Middle frontal gyrus (tissue), 1 donor: ENCODE results near the gene RXRA.

Source experiments
- DNase-seq: peaks from one replicate; pipeline ENCODE4 v3.0.0-alpha.2; 2015; ENCODE audit warnings: low spot score; ENCODE audit errors: extremely low spot score

The RXRA gene

GRCh38 chr9:134325813-134326723, at the start of gene RXRA:
Gene RXRA, plus strand, starts transcription at chr9:134326455. Its CDS starts 177 bp downstream, at chr9:134326632.
- no peak for DNase-seq

DNA sequence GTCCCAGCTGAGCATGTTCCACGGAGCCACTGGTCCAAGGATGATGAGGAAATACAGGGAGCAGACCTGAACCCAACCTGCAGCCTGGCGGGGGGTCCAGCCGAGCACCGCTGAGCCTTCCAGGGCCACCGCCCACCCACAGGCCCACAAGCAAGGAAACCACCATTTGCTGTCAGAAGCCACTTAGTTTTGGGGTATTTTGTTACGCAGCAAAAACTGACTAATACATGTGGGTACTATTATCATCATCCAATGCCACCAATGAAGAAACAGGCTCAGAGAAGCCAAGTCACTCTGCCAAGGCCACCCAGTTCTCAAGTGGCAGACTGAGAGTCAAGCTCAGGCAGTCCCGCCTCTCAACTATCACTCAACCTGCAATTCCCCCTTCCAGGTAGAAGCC, 48.0 kb upstream of the RXRA start:
- DNase-seq, result no peak

GRCh38 chr9:134278974-134279640, 47.1 kb upstream of the RXRA start:
- no peak for DNase-seq

GRCh38 chr9:134282138-134282650, 44.1 kb upstream of the RXRA start:
- DNase-seq, result no peak

DNA sequence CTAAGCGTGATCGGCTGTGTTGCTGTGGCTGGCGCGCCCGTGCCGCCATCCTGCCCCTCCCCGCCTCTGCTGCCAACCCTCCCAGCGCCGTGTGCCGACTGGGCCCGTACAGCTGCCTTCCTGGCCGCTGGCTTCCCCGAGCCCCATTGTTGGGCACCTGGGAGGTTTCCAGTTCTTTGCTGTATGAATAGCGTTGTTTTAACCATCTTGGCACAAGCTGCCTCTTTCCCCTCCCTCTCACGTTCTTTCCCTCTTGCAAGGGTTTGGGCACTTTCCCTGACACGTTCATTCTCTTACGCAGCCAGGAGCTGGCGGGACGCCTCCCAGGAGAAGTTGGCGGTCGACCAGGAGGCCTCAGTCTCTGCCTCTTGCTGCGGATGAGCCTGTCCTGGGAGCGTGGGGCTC, 43.1 kb upstream of the RXRA start:
- DNase-seq, result peak; percentile 35

DNA sequence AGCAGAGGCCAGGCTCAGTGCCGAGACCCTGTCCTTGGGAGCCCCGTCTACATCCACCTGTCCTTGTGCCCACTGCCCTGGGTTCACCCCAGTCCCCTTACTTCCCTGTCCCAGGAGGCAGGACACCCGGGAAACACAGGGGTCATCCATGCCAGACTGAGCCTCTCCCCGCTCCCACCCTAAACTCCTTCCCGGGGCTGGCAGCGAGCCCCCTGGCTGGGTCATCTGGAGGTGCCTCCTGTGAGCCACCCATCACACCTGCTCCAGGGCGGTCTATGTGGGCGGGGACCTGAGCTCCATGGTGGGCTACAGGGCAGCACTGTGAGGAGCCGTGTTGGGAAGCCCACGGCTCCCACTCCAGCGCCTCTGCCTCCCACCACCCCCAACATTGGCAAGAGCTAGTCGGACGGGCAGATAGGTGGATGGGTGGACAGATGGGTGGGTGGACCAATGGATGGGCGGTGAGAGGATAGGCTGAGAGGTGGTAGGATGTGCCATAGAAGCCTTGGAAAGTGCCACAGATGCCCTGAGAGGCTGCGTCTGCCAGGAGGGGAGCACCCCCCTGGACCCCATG, 42.5 kb upstream of the RXRA start:
- no peak for DNase-seq

- no peak for DNase-seq
Observed at GRCh38 chr9:134284273-134284672, 42.0 kb upstream of the RXRA start.

GRCh38 chr9:134284741-134285140, 41.5 kb upstream of the RXRA start:
- DNase-seq, result no peak

- no peak for DNase-seq
Observed at GRCh38 chr9:134285215-134285845, 40.9 kb upstream of the RXRA start.

GRCh38 chr9:134286471-134287245, 39.6 kb upstream of the RXRA start:
- no peak for DNase-seq

GRCh38 chr9:134287591-134288491, 38.4 kb upstream of the RXRA start:
- no peak for DNase-seq

- no peak for DNase-seq
Observed at GRCh38 chr9:134288746-134289145, 37.5 kb upstream of the RXRA start.

DNA sequence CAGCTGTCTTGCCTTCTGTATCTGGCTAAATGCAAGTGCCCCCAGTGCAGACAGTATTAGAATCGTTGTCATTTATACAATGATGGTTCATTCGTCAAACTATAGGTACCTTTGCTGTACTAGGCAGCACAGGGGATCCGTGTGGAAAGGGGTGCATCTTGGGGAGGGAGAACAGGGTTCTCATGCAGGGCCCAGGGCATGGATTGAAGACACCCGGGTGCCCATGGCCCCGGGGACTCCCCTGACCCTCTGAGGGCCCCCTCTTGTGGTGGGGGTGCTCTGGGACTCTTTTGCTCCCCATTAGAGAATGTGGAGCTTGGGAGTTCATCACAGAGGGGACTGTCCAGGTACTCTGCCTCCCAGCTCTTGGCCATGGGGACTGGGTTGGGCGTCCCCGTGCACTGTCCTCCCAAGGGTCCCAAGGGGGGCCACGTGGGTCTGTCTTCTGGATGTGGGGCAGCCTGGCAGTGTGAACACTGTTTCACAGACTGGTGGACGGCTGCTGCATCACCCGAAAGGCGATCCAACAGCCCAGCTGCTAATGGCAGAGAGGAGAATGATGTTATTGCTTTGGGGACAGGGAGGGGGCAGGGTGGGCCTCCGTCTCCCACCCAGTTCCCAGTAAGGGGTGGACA, 36.9 kb upstream of the RXRA start:
- DNase-seq, result no peak

DNA sequence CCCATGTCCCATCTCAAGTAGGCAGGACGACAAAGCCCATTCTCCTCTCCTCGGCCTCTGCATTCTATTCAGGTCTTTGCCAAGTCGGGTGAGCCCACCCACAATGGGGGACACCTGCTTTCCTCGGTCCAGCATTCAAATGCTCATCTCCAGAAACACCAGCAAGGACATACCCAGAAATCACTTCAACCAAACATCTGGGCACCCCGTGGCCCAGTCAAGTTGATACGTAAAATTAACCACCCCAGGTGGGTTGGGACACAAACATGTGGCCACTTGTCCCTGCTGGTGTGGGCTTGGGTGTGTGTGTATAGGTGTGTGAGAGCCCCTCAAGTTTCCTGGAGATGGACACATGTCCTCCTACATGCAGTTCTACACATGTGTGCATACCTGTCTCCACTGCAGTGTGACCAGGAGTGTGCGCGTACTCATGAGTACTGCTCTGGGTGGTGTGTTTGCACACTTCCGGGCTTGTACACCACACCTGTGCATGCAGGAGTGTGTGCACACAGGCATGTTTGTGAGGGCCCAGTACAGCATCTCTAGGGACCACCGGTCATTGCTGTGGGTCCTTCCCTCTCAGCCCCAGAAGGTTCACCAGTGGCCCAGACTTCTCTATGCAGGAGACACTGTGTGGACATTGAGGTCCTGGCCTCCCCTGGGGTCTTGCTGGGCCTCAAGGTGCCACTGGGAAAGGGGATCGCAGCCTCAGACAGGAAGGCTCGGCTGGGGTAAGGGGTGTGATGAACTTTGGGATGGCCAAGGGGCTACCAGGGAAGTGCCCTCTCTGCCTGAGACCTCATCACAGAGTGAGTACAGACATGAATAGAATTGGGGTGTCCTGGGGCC, 35.4 kb upstream of the RXRA start:
- DNase-seq, result no peak

DNA sequence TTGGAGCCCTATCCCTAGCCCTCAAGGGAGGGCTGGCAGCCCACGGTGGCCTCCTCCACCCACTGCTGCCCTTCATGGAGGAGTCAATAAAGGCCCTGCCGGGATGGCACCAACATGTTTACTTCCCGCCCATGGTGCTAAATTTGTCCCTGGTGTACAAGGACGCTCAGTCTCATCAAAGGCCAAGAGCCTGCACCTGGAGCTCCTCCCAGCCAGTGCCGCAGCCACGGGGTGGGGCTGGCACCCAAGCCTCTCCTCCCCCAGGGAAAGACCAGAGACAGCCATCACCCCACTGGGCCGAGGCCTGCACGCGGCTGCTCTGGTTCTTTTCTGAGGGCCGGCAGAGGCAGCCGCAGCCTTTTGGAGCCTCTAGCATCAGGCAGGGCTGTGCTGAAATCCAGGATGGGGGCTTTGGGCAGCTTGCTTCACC, 34.8 kb upstream of the RXRA start:
- DNase-seq, result no peak

- no peak for DNase-seq
Observed at GRCh38 chr9:134291961-134292871, 34.0 kb upstream of the RXRA start.

GRCh38 chr9:134293031-134293521, 33.2 kb upstream of the RXRA start:
- no peak for DNase-seq
